Measurements from ENCODE around the gene FAM20C.

GRCh38 chr7:288671-289101 is 96.3 kb downstream of the FAM20C start:
- TF ChIP-seq CTCF (IDR thresholded peaks at IDR 0.05; ENCODE audit: extremely low read depth in 1 of 2, insufficient read depth in 1 of 2, low read depth in 1 of 2, low read length in 2 of 2) (no peak), EZH2 (IDR thresholded peaks at IDR 0.05; ENCODE audit: borderline replicate concordance, low read depth, low read length, severe bottlenecking) (no peak), POLR2A (IDR thresholded peaks at IDR 0.05; ENCODE audit: low read depth, low read length) (no peak), MYC (IDR thresholded peaks at IDR 0.05; ENCODE audit: low read depth, low read length) (no peak), POLR2AphosphoS5 (IDR thresholded peaks at IDR 0.05; ENCODE audit: insufficient read depth, low read depth, low read length) (no peak), FOS (IDR thresholded peaks at IDR 0.05; ENCODE audit: borderline replicate concordance, insufficient read depth, low read length) (no peak), JUN (IDR thresholded peaks at IDR 0.05; ENCODE audit: borderline replicate concordance, insufficient read depth, insufficient read length, low read depth) (no peak)
- TF ChIP-seq, protein P1, sequence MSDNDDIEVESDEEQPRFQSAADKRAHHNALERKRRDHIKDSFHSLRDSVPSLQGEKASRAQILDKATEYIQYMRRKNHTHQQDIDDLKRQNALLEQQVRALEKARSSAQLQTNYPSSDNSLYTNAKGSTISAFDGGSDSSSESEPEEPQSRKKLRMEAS (IDR thresholded peaks at IDR 0.05; ENCODE audit: insufficient read depth, insufficient read length) = no peak
